Panc1 (cell line): Measurements from ENCODE around the gene ADGRL3. TPM values are rescaled to one million over a fixed set of nuclear protein-coding genes. Genes with fewer than 3 reads are reported as not detected.

ENCODE experiments used
- ATAC-seq: fragments of 200-7000 bp; cut with Tn5 transposase; 2 replicates; pipeline ENCODE4 v1.9.1; 2020; ENCODE audit warnings: mild to moderate bottlenecking, moderate library complexity
- BruUV-seq: library from RNA; stranded (reverse); fragments of 400-500 nt; replicated peaks from 2 replicates; lab custom pipeline; 2021; lab: Mats Ljungman, UMichigan
- CTCF ChIA-PET: fragments of 300-600 bp; sonication (Branson Sonifier 250); formaldehyde crosslinking; loops from one replicate; lab custom pipeline; 2022; ENCODE audit warnings: antibody characterized with exemption; lab: Charles Lee
- POLR2A ChIA-PET: fragments of 300-600 bp; sonication (Branson Sonifier 250); formaldehyde crosslinking; loops from one replicate; lab custom pipeline; 2022; ENCODE audit warnings: antibody characterized with exemption; lab: Charles Lee
- DNase-seq: peaks from one replicate; pipeline ENCODE4 v3.0.0-alpha.2; 2010; ENCODE audit warnings: low read depth, low spot score
- H3K27ac ChIP-seq: 2 replicates; pipeline ENCODE4 v1.5.1; 2011; ENCODE audit warnings: mild to moderate bottlenecking, low read length, inconsistent platforms
- H3K27me3 ChIP-seq: fragments of 200-500 bp; sonication (Bioruptor generic); 2 replicates; pipeline ENCODE4 v1.6.0; 2014; ENCODE audit warnings: low read length, inconsistent platforms; ENCODE audit not compliant: control insufficient read depth, insufficient read depth
- H3K36me3 ChIP-seq: fragments of 200-500 bp; sonication (Bioruptor generic); 2 replicates; pipeline ENCODE4 v1.5.1; 2014; ENCODE audit warnings: inconsistent platforms, mild to moderate bottlenecking, low read length, moderate library complexity; ENCODE audit not compliant: control insufficient read depth, insufficient read depth
- H3K4me1 ChIP-seq: 2 replicates; pipeline ENCODE4 v1.5.1; 2011; ENCODE audit warnings: inconsistent platforms, mild to moderate bottlenecking, low read length, moderate library complexity; ENCODE audit not compliant: control insufficient read depth, insufficient read depth
- H3K4me3 ChIP-seq, 2 experiments: 2 replicates each; pipeline ENCODE4 v1.5.1; 2011 to 2012; ENCODE audit warnings: low read depth in 2 of 2, low read length in 2 of 2, mild to moderate bottlenecking in 2 of 2, inconsistent platforms in 1 of 2, moderate library complexity in 1 of 2
- H3K9me3 ChIP-seq: fragments of 200-500 bp; sonication (Bioruptor generic); 2 replicates; pipeline ENCODE4 v1.5.1; 2014; ENCODE audit warnings: low read depth, mild to moderate bottlenecking, inconsistent platforms, low read length, moderate library complexity; ENCODE audit not compliant: control insufficient read depth, insufficient read depth
- POLR2AphosphoS5 ChIP-seq: IDR thresholded peaks from 2 replicates; pipeline ENCODE4 v1.6.1; 2012; ENCODE audit warnings: mild to moderate bottlenecking, low read depth, low read length, moderate library complexity
- SIN3A ChIP-seq: IDR thresholded peaks from 2 replicates; pipeline ENCODE4 v1.6.1; 2012; ENCODE audit warnings: low read depth, mild to moderate bottlenecking, low read length, moderate library complexity, borderline replicate concordance; ENCODE audit not compliant: insufficient read depth
- TCF7L2 ChIP-seq: IDR thresholded peaks from 2 replicates; pipeline ENCODE4 v1.6.1; 2011; ENCODE audit warnings: mild to moderate bottlenecking, low read depth, low read length, inconsistent platforms
- in situ Hi-C: cut with HindIII; loops from 2 replicates; pipeline ENCODE4 v1.10.0; 2016; ENCODE audit warnings: low sequenced_read_pairs, low pct_unique_long_range_greater_than_20kb
- intact Hi-C: fragments of 100-400 bp; cut with micrococcal nuclease; formaldehyde crosslinking; loops from one replicate; pipeline ENCODE4 v1.10.0; 2022; ENCODE audit not compliant: unreplicated experiment
- total RNA-seq: library from RNA; stranded (reverse); gene quantifications from one replicate; pipeline ENCODE4 v1.2.1, GENCODE V29; 2021; ENCODE audit not compliant: unreplicated experiment
- TF ChIP-seq, protein P1 (sequence below): fragments of 450-650 bp; IDR thresholded peaks from 2 replicates; pipeline ENCODE4 v1.5.1; 2017; ENCODE audit warnings: mild to moderate bottlenecking
- TF ChIP-seq, protein P2 (sequence below), 2 experiments: IDR thresholded peaks; 2 replicates each; pipeline ENCODE4 v1.6.1; 2011 to 2012; ENCODE audit warnings: low read depth in 2 of 2, control low read depth in 1 of 2, low read length in 1 of 2, mild to moderate bottlenecking in 1 of 2, moderate library complexity in 1 of 2; ENCODE audit not compliant: insufficient read depth in 1 of 2

ADGRL3 gene
- total RNA-seq, 1 experiment from 2014 or later, result 0.23 TPM

DNA sequence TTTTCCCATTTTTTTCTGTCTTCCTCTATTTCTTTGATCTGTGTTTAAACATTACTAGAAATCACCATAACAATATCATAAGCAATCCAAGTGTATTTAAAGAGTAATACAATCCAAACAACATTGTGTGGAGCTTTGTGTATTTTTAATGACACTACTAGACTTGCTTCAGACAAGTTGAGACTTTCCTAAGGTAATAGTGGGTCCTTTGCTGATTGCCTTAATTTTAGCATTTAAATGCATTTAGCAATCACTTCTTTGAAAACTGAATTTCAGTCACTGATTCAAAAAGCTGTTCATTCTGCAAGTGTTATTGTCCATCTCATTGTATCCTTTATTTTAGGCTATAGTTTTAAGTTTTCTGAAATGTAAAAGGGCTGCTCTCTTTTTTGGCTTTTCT is 804.8 kb downstream of the ADGRL3 start:
- in situ Hi-C loops, result no loop called here
- ChIA-PET CTCF (no interaction called here), POLR2A (no interaction called here)
- no peaks in the 10 kb centered on the region for H3K4me1 ChIP-seq
- H3K4me3 ChIP-seq, result no peak overlapping the region
- no TSS peak for BruUV-seq
- ATAC-seq (no peak), DNase-seq (no peak)
- H3K9me3 ChIP-seq, result no peaks in the 10 kb centered on the region
- intact Hi-C loops, result no loop called here
- H3K36me3 ChIP-seq, result no peaks in the 10 kb centered on the region
- TF ChIP-seq SIN3A (no peak), POLR2AphosphoS5 (no peak), TCF7L2 (no peak)
- TF ChIP-seq, protein P1, sequence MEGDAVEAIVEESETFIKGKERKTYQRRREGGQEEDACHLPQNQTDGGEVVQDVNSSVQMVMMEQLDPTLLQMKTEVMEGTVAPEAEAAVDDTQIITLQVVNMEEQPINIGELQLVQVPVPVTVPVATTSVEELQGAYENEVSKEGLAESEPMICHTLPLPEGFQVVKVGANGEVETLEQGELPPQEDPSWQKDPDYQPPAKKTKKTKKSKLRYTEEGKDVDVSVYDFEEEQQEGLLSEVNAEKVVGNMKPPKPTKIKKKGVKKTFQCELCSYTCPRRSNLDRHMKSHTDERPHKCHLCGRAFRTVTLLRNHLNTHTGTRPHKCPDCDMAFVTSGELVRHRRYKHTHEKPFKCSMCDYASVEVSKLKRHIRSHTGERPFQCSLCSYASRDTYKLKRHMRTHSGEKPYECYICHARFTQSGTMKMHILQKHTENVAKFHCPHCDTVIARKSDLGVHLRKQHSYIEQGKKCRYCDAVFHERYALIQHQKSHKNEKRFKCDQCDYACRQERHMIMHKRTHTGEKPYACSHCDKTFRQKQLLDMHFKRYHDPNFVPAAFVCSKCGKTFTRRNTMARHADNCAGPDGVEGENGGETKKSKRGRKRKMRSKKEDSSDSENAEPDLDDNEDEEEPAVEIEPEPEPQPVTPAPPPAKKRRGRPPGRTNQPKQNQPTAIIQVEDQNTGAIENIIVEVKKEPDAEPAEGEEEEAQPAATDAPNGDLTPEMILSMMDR, result no peak
- TF ChIP-seq, protein P2, sequence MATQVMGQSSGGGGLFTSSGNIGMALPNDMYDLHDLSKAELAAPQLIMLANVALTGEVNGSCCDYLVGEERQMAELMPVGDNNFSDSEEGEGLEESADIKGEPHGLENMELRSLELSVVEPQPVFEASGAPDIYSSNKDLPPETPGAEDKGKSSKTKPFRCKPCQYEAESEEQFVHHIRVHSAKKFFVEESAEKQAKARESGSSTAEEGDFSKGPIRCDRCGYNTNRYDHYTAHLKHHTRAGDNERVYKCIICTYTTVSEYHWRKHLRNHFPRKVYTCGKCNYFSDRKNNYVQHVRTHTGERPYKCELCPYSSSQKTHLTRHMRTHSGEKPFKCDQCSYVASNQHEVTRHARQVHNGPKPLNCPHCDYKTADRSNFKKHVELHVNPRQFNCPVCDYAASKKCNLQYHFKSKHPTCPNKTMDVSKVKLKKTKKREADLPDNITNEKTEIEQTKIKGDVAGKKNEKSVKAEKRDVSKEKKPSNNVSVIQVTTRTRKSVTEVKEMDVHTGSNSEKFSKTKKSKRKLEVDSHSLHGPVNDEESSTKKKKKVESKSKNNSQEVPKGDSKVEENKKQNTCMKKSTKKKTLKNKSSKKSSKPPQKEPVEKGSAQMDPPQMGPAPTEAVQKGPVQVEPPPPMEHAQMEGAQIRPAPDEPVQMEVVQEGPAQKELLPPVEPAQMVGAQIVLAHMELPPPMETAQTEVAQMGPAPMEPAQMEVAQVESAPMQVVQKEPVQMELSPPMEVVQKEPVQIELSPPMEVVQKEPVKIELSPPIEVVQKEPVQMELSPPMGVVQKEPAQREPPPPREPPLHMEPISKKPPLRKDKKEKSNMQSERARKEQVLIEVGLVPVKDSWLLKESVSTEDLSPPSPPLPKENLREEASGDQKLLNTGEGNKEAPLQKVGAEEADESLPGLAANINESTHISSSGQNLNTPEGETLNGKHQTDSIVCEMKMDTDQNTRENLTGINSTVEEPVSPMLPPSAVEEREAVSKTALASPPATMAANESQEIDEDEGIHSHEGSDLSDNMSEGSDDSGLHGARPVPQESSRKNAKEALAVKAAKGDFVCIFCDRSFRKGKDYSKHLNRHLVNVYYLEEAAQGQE (IDR thresholded peaks at IDR 0.05; ENCODE audit: insufficient read depth in 1 of 2, low read depth in 2 of 2, low read length in 1 of 2), result no peak
- H3K27ac ChIP-seq, result no peak overlapping the region
- H3K27me3 ChIP-seq, result no peaks in the 10 kb centered on the region

DNA sequence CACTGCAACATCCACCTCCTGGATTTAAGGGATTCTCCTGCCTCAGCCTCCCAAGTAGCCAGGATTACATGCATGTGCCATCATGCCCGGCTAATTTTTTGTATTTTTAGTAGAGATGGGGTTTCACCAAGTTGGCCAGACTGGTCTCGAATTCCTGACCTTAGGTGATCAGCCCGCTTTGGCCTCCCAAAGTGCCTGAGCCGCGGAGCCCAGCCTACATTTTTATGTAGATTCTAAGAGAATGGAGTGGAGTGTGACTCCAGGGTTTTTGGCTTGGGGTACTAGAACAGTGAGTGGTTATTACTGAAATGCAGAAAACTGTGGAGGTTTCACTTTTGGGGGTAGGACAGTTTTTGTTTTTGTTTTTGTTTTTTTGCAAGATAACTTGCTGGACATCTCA is 806.0 kb downstream of the ADGRL3 start:
- intact Hi-C loops, result no loop called here
- Histone ChIP-seq H3K27ac (no peak overlapping the region), H3K27me3 (no peaks in the 10 kb centered on the region), H3K4me3 (no peak overlapping the region), H3K9me3 (no peaks in the 10 kb centered on the region), H3K36me3 (no peaks in the 10 kb centered on the region), H3K4me1 (no peaks in the 10 kb centered on the region)
- DNase-seq (no peak), ATAC-seq (no peak)
- in situ Hi-C loops, result no loop called here
- ChIA-PET CTCF (no interaction called here), POLR2A (no interaction called here)
- BruUV-seq, result no TSS peak
- TF ChIP-seq, protein P1, result no peak
- TF ChIP-seq POLR2AphosphoS5 (no peak), TCF7L2 (no peak), SIN3A (no peak)
- TF ChIP-seq, protein P2 (IDR thresholded peaks at IDR 0.05; ENCODE audit: insufficient read depth in 1 of 2, low read depth in 2 of 2, low read length in 1 of 2), result no peak
